Activated naive CD8-positive, alpha-beta T cell (primary cell): ENCODE data around the gene YKT6.

Experiments used
- H3K27ac Mint-ChIP-seq: one replicate; pipeline ENCODE4 v1.8.0; 2021; ENCODE audit warnings: mixed read lengths
- H3K27me3 Mint-ChIP-seq: one replicate; pipeline ENCODE4 v1.8.0; 2021; ENCODE audit warnings: mixed read lengths
- H3K36me3 Mint-ChIP-seq: one replicate; pipeline ENCODE4 v1.8.0; 2021; ENCODE audit warnings: mixed read lengths
- H3K4me1 Mint-ChIP-seq: one replicate; pipeline ENCODE4 v1.8.0; 2021; ENCODE audit warnings: low read depth, mixed read lengths
- H3K4me3 Mint-ChIP-seq: one replicate; pipeline ENCODE4 v1.8.0; 2021; ENCODE audit warnings: mild to moderate bottlenecking, mixed read lengths
- H3K9me3 Mint-ChIP-seq: one replicate; pipeline ENCODE4 v1.8.0; 2021; ENCODE audit warnings: low read depth, mixed read lengths

Gene YKT6

DNA sequence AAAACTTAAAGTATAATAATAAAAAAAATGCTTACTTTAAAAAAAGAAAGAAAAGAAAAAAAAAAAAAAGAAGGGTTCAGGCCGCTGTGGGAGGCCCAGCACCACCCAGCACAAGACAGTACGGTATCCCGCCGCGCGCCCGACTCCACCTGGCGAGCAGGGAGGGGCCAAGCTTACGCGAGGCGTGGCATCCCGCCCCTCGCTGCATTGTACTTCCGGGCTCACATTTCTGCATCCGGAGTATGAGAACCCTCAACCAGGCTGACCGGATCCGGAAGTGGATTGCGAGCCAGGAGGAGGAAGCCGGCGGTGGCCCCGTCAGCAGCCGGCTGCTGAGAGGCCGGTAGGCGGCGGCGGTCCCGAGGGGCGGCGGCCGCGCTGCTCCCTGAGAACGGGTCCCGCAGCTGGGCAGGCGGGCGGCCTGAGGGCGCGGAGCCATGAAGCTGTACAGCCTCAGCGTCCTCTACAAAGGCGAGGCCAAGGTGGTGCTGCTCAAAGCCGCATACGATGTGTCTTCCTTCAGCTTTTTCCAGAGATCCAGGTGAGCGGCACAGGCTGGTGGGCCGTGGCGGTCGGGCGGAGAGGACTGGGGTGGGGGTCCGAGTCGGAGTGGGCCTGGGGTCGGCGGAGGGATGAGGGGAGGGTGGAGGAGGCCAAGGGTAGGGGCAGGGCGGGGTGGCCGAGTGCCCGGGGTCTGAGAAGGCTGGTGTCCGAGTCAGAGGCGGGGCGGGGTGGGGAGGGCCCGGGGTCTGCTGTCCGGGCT lies at the start of gene YKT6:
Gene YKT6, plus strand, starts transcription at position 280 of the 763 bp plus-strand sequence. Its CDS starts 158 bp downstream, at position 438.
- peak within 1 kb of the TSS; percentile 93 for H3K4me3 Mint-ChIP-seq
- H3K36me3 Mint-ChIP-seq = peaks cover 4% of the 10 kb centered on the region
- H3K27ac Mint-ChIP-seq = peak within 1 kb of the TSS; percentile 66
- no peaks in the 10 kb centered on the region for H3K27me3 Mint-ChIP-seq
- H3K9me3 Mint-ChIP-seq = no peaks in the 10 kb centered on the region
- peaks cover 31% of the 10 kb centered on the region for H3K4me1 Mint-ChIP-seq

DNA sequence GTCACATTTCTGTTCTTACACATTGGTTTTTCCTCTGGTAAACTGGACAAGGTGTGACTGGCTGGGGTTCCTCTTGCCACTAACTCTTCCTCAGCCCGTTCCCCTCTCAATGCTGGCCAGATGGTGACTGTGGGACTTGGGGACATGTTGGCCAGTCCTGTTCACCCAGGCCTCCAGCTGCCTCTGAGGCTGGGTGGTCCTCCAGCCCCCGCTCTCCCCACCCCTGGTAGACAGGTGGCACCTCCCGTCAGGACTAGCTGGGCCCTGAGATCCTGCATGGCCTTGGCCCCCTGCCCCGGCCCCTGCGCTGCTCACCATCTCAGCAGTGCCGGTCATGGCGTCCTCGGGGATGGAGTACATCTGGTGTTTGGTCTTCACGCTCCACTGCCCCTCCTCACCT lies 48.8 kb upstream of the YKT6 start:
- Mint-ChIP-seq H3K4me1 (no peaks in the 10 kb centered on the region), H3K9me3 (no peaks in the 10 kb centered on the region), H3K27me3 (no peaks in the 10 kb centered on the region), H3K27ac (no peak overlapping the region), H3K4me3 (no peak overlapping the region), H3K36me3 (no peaks in the 10 kb centered on the region)

DNA sequence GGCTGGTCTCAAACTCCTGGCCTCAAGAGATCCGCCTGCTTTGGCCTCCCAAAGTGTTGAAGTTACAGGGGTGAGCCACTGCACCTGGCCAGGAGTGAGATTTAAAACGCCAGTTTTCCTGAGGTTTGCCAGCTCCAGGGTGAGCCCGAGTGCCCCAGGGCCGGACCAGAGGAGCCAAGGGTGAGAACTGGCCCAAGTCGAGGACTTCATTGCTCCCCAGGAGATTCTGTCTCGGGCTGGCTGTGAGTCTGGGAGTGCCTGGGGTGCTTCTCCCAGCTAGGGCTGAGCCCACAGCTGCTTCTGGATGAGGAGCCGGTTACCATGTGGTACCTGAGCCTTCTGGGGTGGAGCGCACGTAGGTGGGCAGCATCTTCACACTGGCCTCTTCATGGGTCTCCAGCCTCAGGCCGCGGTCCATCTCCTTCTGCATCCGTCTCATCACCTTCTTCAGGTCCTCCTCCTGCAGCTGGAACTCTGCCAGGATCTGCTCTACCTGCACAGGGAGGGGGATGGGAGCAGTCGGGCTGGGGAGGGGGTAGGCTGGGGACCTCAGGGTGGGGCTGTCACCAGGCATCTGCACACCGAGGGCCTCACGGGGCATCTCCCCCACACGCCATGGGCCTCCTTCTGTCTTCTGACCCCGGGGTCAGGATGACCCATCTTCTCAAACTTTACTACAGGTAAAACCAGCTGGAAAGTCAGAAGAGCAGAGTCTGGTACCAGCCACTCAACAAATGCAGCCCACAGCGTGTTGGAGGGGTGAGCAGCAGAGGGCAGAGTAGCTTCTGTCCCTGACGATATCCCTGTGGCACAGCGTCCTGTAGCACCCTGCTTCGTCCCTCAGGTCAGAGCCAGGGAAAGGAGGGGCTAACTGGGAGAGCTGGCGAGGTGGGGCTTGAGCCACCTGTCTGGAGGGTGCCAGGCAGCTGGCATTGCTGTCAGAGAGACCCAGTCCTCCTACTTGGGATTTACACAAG lies 47.5 kb upstream of the YKT6 start:
- H3K4me1 Mint-ChIP-seq = no peaks in the 10 kb centered on the region
- no peak overlapping the region for H3K27ac Mint-ChIP-seq
- H3K27me3 Mint-ChIP-seq = no peaks in the 10 kb centered on the region

GRCh38 chr7:44153948-44154335 lies 46.8 kb upstream of the YKT6 start:
- Mint-ChIP-seq H3K36me3 (no peaks in the 10 kb centered on the region), H3K27ac (no peak overlapping the region), H3K4me1 (no peaks in the 10 kb centered on the region), H3K4me3 (no peak overlapping the region), H3K27me3 (no peaks in the 10 kb centered on the region), H3K9me3 (no peaks in the 10 kb centered on the region)

More for the DNA sequence above, 47.5 kb upstream of the YKT6 start:
- Mint-ChIP-seq H3K9me3 (no peaks in the 10 kb centered on the region), H3K36me3 (no peaks in the 10 kb centered on the region), H3K4me3 (no peak overlapping the region)

GRCh38 chr7:44154703-44155102 lies 46.1 kb upstream of the YKT6 start:
- no peak overlapping the region for H3K4me3 Mint-ChIP-seq

GRCh38 chr7:44155191-44156185 lies 45.3 kb upstream of the YKT6 start:
- Mint-ChIP-seq H3K4me1 (no peaks in the 10 kb centered on the region), H3K36me3 (no peaks in the 10 kb centered on the region), H3K27ac (no peak overlapping the region), H3K9me3 (no peaks in the 10 kb centered on the region), H3K4me3 (no peak overlapping the region), H3K27me3 (no peaks in the 10 kb centered on the region)

More at GRCh38 chr7:44154703-44155102, 46.1 kb upstream of the YKT6 start:
- Mint-ChIP-seq H3K36me3 (no peaks in the 10 kb centered on the region), H3K27ac (no peak overlapping the region), H3K4me1 (no peaks in the 10 kb centered on the region), H3K9me3 (no peaks in the 10 kb centered on the region), H3K27me3 (no peaks in the 10 kb centered on the region)

DNA sequence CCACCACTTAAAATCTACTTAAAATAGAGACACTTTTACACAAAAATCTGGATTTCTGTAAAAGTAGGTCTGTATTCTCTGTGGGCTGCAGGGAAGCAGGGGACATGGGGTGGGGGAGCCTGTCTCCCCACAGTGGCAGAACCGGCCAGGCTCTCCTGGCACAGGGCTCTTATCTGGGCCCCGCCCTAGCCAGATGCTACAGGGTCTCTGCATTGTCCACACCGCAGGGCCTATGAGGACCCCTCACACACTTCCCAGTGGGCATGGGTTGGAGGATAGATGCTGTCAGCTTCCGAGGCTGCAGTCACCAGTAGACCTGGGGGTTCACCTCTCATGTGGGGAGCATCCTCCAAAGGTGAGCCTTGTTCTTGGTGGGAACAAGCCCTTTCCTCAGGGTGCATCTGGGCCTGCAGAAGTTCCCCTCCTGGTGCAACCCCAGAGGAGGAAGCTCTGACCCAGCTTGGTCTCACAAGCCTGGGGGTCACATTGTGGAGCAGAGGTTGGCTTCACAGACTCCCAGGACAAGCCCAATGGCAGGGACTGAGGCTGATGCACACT lies 44.2 kb upstream of the YKT6 start:
- Mint-ChIP-seq H3K36me3 (no peaks in the 10 kb centered on the region), H3K4me3 (no peak overlapping the region), H3K9me3 (no peaks in the 10 kb centered on the region), H3K27me3 (no peaks in the 10 kb centered on the region), H3K27ac (no peak overlapping the region), H3K4me1 (no peaks in the 10 kb centered on the region)

DNA sequence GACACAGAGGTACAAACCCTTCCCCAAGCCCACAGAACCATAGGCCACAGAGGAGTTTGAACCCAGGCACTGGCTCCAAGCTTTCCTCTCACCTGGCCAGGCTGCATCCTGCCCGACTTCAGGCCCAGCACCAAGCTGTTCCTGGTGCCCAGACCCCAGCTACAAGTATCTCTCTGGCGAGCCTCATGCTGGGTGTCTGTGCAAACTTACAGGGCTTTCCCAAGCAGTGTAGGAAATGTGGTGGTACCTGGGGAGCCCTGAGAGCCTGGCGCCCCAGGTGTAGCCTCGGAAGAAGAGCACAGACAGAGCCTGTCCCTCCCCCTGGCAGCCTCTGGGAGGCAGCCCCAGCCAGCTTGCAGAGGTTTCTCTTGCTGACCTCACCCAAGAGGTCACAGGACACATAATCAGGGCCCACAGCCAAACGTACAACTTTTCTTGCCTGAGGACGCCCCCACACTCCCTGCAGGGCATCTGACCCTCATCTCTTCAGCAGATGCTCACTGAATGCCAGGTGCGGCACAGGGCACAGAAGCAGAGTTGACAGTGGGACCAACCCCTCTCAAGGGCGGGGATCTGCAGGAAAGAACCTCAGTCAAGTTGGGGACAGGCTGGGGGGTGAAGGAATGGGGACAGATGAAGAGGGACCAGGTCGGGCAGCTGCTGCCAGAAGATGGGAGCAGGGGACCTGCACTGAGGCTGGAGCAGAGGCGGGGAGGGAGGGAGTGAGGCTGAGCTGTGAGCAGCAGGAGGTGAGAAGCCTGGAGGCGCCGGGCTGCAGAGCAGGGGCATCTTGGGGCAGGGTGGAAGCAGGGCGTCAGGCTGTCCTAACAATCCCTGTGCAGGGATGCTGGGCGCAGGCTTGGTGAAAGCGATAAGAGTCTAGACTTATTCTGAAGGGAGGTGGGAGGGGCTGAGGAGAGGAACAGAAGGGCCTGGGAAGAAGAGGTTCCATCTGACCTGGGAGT lies 43.4 kb upstream of the YKT6 start:
- Mint-ChIP-seq H3K9me3 (no peaks in the 10 kb centered on the region), H3K4me1 (no peaks in the 10 kb centered on the region), H3K4me3 (no peak overlapping the region), H3K27ac (no peak overlapping the region), H3K27me3 (no peaks in the 10 kb centered on the region), H3K36me3 (no peaks in the 10 kb centered on the region)

DNA sequence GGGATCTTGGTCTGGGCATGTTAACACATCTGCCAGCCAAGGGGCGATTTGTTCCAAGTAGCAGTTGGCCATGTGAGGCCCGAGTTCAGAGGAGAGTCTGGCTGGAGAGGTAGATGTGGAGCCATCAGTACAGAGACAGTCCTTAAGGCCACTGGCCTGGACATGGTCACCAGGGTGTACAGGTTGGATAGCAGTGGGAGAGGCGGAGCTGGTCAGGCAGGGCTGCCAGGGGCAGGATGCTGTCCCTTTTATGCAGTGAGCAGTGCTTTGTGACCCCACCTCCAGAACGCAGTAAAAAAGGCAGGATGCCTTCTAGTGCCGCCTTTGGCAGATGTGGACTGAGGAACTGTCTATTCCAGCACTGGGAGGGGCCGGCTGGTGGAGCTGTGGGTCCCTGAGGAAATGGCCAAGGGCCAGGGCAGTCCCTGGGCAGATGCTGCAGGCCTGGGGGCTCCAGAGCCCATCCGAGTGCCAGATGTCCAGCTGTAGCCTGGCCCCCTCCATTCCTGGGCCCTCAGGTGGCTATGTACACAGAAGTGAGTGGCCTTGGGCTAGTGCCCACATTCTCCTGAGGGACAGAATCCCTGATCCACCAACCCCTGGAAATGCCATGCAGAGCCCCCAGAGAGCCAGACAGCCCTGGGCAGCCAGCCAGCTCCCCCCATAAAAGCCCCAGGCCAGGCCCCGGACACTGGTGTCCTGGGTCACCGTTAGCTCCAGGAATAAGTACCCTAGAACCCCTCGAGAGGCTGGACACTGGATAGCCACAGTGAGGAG lies 42.5 kb upstream of the YKT6 start:
- Mint-ChIP-seq H3K27me3 (no peaks in the 10 kb centered on the region), H3K9me3 (no peaks in the 10 kb centered on the region), H3K4me3 (no peak overlapping the region), H3K27ac (no peak overlapping the region), H3K4me1 (no peaks in the 10 kb centered on the region), H3K36me3 (no peaks in the 10 kb centered on the region)

DNA sequence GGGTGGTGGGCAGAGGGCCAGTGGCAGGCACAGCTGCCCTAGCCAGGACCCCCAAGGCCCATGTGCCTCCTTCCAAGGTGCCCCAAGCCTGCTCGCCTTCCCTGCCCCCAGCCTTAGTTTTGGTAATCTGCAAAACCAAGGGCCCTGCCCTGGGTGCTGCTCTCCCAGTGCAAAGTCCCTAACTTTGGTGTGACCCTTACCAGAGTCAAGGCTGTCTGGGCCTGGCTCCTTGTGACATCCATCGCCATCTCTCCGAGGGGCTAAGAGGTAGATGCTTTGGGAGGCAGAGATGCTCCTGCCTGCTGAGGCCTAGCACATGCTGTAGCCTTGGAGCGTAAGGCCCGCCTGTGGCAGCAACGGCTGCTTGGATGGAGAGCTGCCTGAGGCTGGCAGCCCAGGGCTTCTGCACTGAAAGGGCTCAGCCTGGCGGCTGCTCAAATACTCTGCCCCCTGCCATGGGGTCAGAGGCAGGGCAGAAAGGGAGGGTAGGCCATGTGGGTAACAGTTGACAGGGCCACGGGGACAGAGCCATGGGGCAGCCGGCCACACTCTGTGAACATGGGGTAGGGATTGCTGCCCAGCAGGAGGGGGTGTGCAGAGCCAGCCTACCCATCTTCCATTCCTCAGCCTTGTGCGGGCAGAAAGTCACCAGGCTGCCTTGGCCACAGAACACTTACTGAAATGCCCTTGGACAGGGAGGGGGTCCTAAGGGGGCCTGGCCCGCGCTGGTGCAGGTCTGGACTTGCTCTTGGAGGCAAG lies 41.7 kb upstream of the YKT6 start:
- Mint-ChIP-seq H3K9me3 (no peaks in the 10 kb centered on the region), H3K27me3 (no peaks in the 10 kb centered on the region), H3K4me1 (no peaks in the 10 kb centered on the region), H3K36me3 (no peaks in the 10 kb centered on the region), H3K27ac (no peak overlapping the region), H3K4me3 (no peak overlapping the region)

DNA sequence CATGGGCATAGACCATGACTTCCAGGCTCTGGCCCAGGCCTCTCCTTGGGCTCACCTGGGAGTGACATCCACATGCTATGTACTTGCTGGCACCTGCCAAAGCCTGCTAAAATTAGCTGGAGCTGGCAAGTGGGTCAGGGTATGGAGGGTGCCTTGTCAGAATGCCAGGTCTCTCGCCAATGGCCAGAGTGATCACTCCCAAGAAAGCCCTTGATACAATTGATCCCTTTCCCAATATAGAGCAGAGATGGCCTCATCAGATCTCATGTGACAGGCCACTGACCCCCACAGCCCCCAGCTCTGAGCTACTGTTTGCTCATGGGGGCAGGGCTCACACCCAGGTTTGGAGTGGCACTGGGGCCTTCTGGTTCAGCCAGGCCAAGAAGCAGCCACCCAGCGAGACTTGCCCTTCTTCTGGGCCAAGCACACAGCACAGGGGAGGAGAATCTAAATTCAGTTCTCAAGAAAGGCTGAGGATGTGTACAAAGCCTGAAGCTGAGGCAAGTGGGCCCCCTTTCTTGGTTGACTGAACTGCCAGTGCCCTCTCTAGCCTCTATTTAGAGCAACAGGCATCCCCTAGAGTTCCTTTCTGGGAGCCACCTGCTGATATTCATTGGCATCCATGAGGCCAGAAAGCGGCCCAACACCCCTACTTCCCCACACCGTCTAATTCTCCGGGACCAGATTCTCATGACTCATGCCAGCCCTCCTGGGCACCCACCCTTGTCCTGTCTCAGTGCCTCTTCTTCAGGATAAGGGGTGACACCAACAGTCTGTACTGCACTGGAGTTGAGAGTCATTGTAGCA lies 40.8 kb upstream of the YKT6 start:
- no peaks in the 10 kb centered on the region for H3K27me3 Mint-ChIP-seq
- H3K4me3 Mint-ChIP-seq = no peak overlapping the region
- peaks cover 6% of the 10 kb centered on the region for H3K9me3 Mint-ChIP-seq
- H3K36me3 Mint-ChIP-seq = no peaks in the 10 kb centered on the region
- no peaks in the 10 kb centered on the region for H3K4me1 Mint-ChIP-seq
- no peak overlapping the region for H3K27ac Mint-ChIP-seq

DNA sequence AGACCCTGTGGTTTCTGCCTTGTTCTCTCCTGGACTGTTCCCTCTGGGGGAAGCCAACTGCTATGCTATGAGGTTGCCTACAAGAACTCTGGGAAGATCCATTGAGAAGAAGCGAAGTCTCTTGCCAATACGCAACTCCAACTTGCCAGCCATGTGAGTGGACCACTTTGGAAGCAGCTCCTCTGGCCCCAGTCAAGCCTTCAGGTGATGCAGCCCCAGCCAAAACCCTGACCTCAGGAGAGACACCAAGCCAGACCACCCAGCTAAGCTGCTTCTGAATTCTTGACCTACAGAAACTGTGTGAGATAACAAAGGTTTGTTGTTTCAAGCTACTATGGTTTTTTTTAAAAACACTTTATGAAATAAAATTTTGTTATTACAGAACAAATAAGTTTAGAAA lies 39.4 kb upstream of the YKT6 start:
- Mint-ChIP-seq H3K27me3 (no peaks in the 10 kb centered on the region), H3K27ac (no peak overlapping the region), H3K4me3 (no peak overlapping the region), H3K36me3 (no peaks in the 10 kb centered on the region), H3K9me3 (peaks cover 6% of the 10 kb centered on the region), H3K4me1 (no peaks in the 10 kb centered on the region)
